Camera-type eye (tissue), 1 donor: ENCODE results near the gene CHADL. TPM values are rescaled to one million over a fixed set of nuclear protein-coding genes. Genes with fewer than 3 reads are reported as not detected.

Experiments used
- total RNA-seq: library from RNA; depleted of rRNA; stranded (reverse); fragments of >200 nt; gene quantifications from one replicate; pipeline ENCODE4 v1.2.3, GENCODE V29; 2014

CHADL gene, protein sequence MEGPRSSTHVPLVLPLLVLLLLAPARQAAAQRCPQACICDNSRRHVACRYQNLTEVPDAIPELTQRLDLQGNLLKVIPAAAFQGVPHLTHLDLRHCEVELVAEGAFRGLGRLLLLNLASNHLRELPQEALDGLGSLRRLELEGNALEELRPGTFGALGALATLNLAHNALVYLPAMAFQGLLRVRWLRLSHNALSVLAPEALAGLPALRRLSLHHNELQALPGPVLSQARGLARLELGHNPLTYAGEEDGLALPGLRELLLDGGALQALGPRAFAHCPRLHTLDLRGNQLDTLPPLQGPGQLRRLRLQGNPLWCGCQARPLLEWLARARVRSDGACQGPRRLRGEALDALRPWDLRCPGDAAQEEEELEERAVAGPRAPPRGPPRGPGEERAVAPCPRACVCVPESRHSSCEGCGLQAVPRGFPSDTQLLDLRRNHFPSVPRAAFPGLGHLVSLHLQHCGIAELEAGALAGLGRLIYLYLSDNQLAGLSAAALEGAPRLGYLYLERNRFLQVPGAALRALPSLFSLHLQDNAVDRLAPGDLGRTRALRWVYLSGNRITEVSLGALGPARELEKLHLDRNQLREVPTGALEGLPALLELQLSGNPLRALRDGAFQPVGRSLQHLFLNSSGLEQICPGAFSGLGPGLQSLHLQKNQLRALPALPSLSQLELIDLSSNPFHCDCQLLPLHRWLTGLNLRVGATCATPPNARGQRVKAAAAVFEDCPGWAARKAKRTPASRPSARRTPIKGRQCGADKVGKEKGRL
- 6.0 TPM for total RNA-seq

DNA sequence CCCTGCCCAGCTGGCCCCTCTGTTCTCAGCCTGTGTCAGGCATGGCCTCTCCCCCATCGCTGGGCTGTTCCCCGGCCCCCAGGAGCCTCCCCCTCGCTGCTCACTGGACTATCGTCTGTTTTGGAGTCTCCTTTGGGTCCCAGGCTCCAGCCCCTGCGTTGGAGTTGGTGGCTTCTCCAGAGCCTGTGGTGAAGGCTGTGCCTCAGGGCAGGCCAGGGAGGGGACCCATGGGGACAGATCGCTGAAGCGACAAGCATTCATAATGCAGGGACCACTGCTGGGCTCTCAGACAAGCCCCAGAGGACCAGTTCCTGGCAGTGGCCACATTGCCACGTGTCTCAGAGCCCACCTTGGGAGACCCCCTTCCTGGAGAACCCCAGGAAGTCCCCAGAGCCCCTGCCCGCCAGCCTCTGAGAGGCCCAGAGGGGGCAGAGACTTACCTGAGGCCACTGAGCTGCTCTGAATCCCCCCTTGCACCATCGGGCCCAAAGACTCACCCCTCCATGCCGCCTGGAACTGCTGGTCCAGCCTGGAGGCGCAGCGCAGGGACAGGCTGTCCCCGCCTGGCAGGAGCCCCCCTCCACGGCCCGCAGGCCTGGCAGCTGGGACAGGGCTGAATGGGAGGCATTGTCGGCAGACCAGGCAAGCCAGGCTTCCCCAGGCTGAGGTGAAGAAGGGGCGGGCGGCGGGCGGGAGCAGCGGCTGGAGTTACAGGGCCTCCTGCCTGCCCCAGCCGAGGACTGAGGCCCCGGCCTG lies at the start of gene CHADL:
TSS of gene CHADL (minus strand) at position 555 of the 756 bp plus-strand sequence. CDS start at position 505, 50 bp downstream.

DNA sequence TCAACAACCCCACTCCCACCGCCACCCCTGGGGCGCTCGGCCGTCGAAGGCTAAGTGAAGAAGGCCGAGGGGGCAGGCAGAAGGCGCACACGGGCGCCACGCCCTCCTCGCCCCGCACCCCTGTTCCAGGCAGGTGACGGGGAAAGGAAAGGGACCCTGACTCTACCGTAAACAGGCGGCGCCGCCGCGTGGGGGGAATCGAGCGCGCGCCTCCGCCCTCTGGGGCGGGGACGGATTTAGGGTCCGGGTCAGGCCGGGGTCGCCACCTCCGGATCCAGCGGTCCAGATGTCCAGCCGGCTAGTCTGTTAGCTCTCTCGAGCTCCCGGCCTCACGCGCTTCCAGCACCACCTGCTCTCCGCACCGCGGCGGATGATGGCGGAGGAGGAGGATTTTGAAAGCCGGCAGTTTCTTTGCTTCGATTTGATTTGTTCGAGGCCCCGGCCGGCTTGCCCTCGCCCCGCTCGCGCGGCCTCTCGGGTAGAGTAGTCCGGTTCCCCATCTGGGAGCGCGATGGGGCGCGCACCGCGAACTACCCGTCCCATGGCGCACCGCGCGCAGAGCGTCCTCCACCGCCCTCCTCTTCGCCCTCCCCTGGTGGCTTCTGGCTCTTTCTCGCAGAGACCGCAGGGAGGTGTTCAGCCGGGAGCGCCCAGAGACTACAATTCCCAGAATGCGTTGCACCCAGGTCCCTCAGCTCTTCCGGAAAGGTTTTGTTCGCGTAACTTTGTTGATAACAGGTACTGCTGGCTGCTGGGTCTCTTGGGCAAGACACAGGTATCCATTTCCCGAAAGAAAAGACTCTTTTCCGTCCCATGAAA lies 45.3 kb upstream of the CHADL start, which contains the start of gene RANGAP1:
TSS of gene RANGAP1 (minus strand) at position 368 of the 819 bp plus-strand sequence. CDS start 5,143 bp downstream, outside the sequence.

DNA sequence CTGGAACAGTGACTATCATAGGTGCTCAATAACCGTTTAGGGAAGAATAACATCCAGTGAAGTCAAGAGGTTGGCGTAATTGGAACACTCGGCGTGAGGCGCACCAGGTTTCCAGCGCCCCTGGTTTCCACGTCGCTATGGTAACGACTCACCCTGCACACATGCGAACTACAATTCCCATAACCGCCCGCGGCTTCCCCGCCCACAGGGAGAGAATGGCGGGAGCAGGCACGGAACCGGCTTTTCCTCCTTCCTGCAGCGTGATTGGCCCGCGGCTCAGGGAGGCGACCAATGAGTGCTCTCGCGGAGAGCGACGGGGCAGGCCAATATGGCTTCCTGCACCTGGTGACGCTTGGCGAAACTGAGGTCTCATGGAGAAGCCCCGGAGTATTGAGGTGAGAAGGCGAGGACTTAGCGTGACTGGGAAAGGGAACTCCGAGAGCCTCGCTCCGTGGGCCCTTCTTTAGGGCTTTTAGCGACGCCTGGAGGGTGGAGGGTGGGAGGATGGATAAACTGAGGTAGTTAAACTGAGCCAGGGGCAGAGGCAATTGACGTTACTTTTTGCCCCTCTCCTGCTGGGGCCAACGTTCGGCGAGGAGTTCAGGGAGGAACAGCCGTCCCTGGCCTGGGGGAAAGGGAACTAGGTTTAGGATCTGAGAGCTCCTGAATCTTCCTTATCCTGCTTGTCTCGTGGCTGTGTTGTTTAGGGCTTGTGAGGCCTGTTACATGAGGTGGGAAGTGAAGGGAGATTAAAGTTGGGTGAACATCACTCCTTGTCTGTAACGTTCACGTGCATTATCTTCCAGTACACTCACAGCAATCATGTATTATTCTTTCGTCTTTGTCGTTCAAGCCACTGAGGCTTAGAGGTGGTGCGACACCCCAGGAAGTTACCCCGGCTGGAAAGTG lies 35.5 kb downstream of the CHADL start, which contains the start of gene L3MBTL2:
TSS of gene L3MBTL2 (plus strand) at position 321 of the 909 bp plus-strand sequence. CDS start at position 372, 51 bp downstream.

Other genes starting within 250 kb of the CHADL start
- gene EP300, start 148.3 kb downstream of the CHADL start, total RNA-seq = 126 TPM
- gene L3MBTL2, start 35.6 kb downstream of the CHADL start, total RNA-seq = 28.2 TPM
- 35.0 TPM for gene RANGAP1, start 45.3 kb upstream of the CHADL start, total RNA-seq
- 56.4 TPM for gene ZC3H7B, start 60.6 kb upstream of the CHADL start, total RNA-seq
- gene TEF, start 141.0 kb upstream of the CHADL start, total RNA-seq = 25.1 TPM
- 53.4 TPM for gene TOB2, start 205.9 kb upstream of the CHADL start, total RNA-seq
- 37.9 TPM for gene PHF5A, start 227.8 kb upstream of the CHADL start, total RNA-seq
- 88.2 TPM for gene ACO2, start 228.2 kb upstream of the CHADL start, total RNA-seq